ENCODE measurements around the gene CHTF18.

Gene CHTF18

GRCh38 chr16:760065-760464 is 28.4 kb upstream of the CHTF18 start:
- DNase-seq (ENCODE audit: low read depth in 2 of 2, low spot score in 1 of 2): no peak

- no peak for DNase-seq (ENCODE audit: low read depth in 2 of 2, low spot score in 1 of 2)
Measured at GRCh38 chr16:760545-761343, 27.7 kb upstream of the CHTF18 start, which contains the start of gene MSLN. MSLN (plus strand) TSS chr16:760734; CDS start chr16:762681, 1,947 bp downstream.

- no peak for DNase-seq (ENCODE audit: low read depth in 2 of 2, low spot score in 1 of 2)
Measured at GRCh38 chr16:761625-762513, 26.6 kb upstream of the CHTF18 start.

DNA sequence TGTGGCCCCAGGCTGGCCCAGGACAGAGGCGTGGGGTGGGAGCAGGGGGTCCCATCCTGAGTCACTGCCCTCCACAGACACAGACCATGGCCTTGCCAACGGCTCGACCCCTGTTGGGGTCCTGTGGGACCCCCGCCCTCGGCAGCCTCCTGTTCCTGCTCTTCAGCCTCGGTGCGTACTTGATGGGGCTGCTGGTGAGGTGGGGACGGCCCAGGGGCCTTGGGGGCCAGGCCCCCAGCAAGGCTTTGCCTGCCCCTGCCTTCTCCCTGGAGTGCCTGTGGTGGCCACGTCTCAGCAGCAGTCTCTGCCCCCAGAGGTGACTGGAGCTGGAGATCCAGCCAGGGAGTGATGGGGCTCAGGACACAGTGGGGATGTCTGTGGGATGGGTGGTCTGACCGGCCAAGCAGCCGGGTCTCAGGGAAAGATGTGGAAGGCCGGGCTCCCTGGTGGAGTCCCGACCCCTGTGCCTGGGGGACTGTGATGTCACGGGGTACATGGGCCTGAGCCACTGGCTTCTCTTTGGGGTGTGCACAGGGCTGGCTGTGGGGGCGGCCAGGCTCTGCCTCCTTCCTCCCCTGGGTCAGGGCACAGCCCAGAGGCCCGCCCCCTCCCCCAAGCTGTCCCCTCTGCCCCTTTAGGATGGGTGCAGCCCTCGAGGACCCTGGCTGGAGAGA is 25.7 kb upstream of the CHTF18 start:
- no peak for DNase-seq (ENCODE audit: low read depth in 2 of 2, low spot score in 1 of 2)

DNA sequence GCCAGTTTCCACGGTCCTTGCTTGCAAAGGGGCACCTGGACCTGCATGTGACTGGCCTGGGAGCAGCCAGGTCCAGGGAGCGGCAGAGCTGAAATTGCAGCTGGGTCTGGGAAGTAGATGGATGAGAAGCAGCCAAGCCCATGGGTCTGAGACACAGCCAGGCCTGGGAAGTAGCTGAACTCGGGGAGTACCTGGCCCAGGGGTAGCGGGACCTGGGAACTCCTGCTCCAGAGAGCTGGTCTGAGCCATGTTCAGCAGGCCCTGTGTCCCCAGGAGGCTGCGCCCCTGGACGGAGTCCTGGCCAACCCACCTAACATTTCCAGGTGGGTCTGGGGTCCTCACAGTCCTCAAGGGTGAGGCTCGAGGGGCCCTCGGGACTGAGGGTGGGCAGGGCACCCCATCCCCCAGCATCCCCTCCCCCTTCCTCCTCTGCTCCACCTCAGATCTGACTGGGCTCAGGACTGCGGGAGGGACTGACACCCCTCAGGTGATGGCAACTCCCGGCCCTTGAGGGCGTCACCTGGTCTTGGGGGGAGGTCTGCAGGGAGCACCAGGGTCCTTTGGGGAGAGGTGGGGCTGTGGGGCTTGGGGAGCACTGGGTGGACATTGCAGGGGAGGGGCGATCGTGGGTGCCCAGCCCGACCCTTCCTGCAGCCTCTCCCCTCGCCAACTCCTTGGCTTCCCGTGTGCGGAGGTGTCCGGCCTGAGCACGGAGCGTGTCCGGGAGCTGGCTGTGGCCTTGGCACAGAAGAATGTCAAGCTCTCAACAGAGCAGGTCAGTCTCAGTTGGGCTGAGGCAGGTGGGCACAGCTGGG is 24.8 kb upstream of the CHTF18 start:
- no peak for DNase-seq (ENCODE audit: low read depth in 2 of 2, low spot score in 1 of 2)

DNA sequence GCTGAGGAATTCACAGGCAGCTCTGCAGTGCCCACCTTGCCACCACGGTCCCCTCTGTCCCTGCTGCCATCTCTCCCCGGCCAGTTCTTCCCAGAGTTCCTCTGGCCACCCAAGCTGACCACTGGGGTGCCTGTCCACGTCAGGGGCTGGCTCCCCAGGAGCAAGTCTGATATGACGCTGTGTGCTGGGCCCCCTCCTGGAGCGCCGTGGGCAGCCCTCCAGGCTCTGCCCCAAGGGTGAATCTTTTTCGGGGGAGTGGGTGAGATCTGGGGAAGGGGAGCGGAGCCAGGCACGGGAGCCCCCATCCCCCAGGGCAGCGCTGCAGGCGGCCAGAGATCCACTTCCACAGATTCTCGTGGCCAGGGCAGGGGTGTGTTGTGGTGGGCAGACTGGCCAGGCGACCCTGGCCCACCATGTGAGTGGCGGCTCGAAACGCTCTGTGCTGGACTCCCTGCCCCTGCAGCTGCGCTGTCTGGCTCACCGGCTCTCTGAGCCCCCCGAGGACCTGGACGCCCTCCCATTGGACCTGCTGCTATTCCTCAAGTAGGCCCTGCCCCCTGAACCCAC is 24.2 kb upstream of the CHTF18 start:
- DNase-seq (ENCODE audit: low read depth in 2 of 2, low spot score in 1 of 2): no peak

GRCh38 chr16:764848-765487 is 23.5 kb upstream of the CHTF18 start:
- DNase-seq (ENCODE audit: low read depth in 2 of 2, low spot score in 1 of 2): no peak

DNA sequence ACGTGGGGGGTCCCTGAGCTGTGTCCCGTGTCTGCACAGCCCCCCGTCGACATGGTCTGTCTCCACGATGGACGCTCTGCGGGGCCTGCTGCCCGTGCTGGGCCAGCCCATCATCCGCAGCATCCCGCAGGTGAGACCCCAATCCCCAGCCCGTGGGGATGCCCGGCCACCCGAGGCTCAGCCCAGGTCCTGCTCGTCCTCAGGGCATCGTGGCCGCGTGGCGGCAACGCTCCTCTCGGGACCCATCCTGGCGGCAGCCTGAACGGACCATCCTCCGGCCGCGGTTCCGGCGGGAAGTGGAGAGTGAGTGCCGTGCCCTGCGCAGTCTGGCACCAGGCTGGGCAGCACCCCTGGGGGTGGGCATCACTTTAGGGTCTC is 22.9 kb upstream of the CHTF18 start:
- no peak for DNase-seq (ENCODE audit: low read depth in 2 of 2, low spot score in 1 of 2)

GRCh38 chr16:766008-766819 is 22.2 kb upstream of the CHTF18 start:
- no peak for DNase-seq (ENCODE audit: low read depth in 2 of 2, low spot score in 1 of 2)

DNA sequence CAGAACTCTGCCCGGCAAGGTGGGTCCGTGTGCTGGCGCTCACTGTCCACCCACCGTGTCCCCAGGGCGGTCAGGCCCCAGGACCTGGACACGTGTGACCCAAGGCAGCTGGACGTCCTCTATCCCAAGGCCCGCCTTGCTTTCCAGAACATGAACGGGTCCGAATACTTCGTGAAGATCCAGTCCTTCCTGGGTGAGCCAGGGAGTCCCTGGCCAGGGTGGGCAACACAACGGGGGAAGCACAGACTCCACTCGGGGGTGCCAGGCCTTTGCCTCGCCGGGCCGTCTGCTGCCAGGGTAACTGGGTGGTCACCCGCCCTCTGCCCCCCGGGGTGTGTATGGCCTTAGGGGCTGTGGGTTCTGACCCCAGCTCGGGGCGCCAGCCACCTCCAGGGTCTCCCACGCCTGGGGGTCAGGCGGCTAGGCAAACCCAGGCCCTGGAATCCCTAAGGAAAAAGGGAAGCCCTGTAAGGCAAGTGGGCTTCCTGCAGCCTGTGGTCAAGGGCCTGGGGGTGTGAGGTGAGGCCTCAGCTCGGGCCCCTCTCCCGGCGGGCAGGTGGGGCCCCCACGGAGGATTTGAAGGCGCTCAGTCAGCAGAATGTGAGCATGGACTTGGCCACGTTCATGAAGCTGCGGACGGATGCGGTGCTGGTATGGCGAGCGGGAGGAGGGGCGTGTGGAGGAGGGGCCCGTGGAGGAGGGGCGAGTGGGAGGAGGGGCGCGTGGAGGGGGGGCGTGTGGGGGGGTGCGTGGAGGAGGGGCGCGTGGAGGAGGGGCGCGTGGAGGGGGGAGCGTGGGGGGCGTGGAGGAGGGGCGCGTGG is 21.4 kb upstream of the CHTF18 start:
- DNase-seq (ENCODE audit: low read depth in 2 of 2, low spot score in 1 of 2): no peak

- DNase-seq (ENCODE audit: low read depth in 2 of 2, low spot score in 1 of 2): no peak
Measured at GRCh38 chr16:767743-768235, 20.6 kb upstream of the CHTF18 start.

GRCh38 chr16:768428-768827 is 20.0 kb upstream of the CHTF18 start:
- no peak for DNase-seq (ENCODE audit: low read depth in 2 of 2, low spot score in 1 of 2)

GRCh38 chr16:769184-769784 is 19.1 kb upstream of the CHTF18 start:
- no peak for DNase-seq (ENCODE audit: low read depth in 2 of 2, low spot score in 1 of 2)

- DNase-seq (ENCODE audit: low read depth in 2 of 2, low spot score in 1 of 2): no peak
Measured at GRCh38 chr16:769934-770333, 18.5 kb upstream of the CHTF18 start.

DNA sequence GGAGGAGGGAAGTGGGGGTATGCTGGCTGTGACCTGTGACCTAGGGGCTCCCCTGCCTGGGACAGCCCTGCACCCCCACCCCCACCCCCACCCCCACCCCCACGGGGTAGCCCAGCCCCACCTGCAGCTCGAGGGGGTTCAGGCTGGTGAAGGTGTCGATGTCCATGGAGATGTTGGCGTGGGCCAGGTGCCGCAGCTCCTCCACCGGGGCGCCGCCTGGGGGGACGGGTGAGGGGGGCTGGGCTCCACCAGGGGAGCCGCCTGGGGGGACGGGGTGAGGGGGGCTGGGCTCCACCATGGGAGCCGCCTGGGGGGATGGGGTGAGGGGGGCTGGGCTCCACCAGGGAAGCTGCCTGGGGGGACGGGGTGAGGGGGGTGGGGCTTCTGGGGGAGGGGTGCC is 18.0 kb upstream of the CHTF18 start:
- DNase-seq (ENCODE audit: low read depth in 2 of 2, low spot score in 1 of 2): no peak

- no peak for DNase-seq (ENCODE audit: low read depth in 2 of 2, low spot score in 1 of 2)
Measured at GRCh38 chr16:772959-773358, 15.5 kb upstream of the CHTF18 start.

GRCh38 chr16:774086-775001 is 14.1 kb upstream of the CHTF18 start:
- DNase-seq (ENCODE audit: low read depth in 2 of 2, low spot score in 1 of 2): no peak
